ENCODE measurements around the gene SLC1A3.

SLC1A3 gene

GRCh38 chr5:36701085-36701698 is 94.8 kb downstream of the SLC1A3 start:
- Histone ChIP-seq H3K36me3 (no peaks in the 10 kb centered on the region), H3K4me1 (no peaks in the 10 kb centered on the region), H3K27me3 (peaks cover 12% of the 10 kb centered on the region), H3K4me3 (ENCODE audit: low read depth, low read length) (no peak overlapping the region), H3K9me3 (no peaks in the 10 kb centered on the region)
- TF ChIP-seq, protein P1, sequence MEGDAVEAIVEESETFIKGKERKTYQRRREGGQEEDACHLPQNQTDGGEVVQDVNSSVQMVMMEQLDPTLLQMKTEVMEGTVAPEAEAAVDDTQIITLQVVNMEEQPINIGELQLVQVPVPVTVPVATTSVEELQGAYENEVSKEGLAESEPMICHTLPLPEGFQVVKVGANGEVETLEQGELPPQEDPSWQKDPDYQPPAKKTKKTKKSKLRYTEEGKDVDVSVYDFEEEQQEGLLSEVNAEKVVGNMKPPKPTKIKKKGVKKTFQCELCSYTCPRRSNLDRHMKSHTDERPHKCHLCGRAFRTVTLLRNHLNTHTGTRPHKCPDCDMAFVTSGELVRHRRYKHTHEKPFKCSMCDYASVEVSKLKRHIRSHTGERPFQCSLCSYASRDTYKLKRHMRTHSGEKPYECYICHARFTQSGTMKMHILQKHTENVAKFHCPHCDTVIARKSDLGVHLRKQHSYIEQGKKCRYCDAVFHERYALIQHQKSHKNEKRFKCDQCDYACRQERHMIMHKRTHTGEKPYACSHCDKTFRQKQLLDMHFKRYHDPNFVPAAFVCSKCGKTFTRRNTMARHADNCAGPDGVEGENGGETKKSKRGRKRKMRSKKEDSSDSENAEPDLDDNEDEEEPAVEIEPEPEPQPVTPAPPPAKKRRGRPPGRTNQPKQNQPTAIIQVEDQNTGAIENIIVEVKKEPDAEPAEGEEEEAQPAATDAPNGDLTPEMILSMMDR (IDR thresholded peaks at IDR 0.05; ENCODE audit: low read depth, low read length), result no peak
- no peak for DNase-seq

DNA sequence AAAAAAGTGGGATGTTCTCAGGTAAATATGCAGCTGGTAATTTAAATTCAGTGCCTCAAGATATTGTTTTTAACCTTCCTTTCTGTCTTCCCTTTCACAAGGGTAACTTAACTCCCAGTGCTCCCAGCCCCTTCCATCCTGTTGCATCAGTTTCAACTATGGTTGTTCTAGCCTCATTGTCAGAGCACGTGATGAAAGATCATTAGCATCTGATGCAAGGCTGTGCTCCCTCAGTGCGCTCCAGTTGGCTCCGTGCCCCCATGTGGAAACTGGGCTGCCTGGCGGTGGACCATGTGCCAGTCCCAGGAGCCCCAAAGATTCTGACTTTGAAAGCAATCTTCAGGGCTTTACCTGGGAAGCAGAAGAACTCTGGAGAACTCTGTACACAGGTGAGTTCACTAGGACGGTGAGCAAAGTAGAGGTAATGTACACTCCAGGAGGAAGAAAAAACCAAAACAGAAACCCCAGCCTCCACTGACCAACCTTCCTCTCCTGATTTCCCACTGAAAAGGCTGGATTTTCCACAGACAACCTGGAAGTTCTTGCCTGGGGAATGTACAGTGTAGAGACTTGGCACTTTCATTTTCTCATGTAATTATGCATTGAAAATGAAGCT is 96.9 kb downstream of the SLC1A3 start:
- Histone ChIP-seq H3K36me3 (no peaks in the 10 kb centered on the region), H3K4me1 (no peaks in the 10 kb centered on the region), H3K9me3 (no peaks in the 10 kb centered on the region), H3K27me3 (peaks cover 12% of the 10 kb centered on the region), H3K4me3 (ENCODE audit: low read depth, low read length) (no peak overlapping the region)
- TF ChIP-seq, protein P1 (IDR thresholded peaks at IDR 0.05; ENCODE audit: low read depth, low read length), result no peak
- no peak for DNase-seq

DNA sequence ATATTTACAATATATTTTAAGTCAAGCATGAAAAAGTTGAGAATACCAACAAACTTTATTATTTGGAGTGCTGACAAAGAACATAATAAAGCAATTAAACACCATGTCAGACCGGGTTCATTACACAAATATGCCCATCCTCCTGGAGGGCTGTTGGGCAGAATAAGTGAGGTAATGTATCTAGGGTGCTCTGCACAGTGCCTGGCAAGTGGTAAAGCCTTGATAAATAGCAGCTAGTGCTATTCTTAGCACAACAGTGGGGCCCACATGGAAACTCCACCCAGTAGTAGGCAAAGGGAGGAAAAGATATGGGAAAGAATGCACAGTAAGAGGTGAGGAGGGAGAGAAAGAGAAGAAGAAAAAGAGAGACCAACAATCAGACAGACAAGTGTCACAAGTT is 97.7 kb downstream of the SLC1A3 start:
- Histone ChIP-seq H3K4me3 (ENCODE audit: low read depth, low read length) (no peak overlapping the region), H3K36me3 (no peaks in the 10 kb centered on the region), H3K9me3 (no peaks in the 10 kb centered on the region), H3K4me1 (no peaks in the 10 kb centered on the region), H3K27me3 (peaks cover 12% of the 10 kb centered on the region)
- DNase-seq, result no peak
- TF ChIP-seq, protein P1 (IDR thresholded peaks at IDR 0.05; ENCODE audit: low read depth, low read length), result no peak

DNA sequence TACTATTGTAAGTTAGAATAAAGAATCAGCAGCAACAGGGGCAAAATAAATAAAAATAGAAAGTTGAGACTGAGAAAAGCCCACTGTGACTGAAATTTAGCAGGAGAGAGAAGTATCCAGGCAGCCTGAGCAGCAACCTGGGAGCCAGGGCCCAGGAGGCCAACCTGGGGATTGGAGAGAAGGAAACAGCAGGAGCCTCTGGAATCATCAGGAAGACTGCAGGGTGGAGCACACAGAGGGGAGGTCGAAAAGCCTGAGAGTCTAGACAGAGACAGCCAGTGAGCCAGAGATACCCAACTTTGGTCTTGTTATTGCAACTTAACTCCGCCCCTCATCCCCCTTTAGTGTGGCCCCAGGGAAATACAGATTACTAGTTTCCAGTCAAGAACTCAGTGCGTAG is 98.6 kb downstream of the SLC1A3 start:
- no peak overlapping the region for H3K4me3 ChIP-seq (ENCODE audit: low read depth, low read length)
- DNase-seq, result no peak
- peaks cover 8% of the 10 kb centered on the region for H3K27me3 ChIP-seq
- TF ChIP-seq, protein P1 (IDR thresholded peaks at IDR 0.05; ENCODE audit: low read depth, low read length), result no peak
- no peaks in the 10 kb centered on the region for H3K4me1 ChIP-seq
- H3K36me3 ChIP-seq, result no peaks in the 10 kb centered on the region
- H3K9me3 ChIP-seq, result no peaks in the 10 kb centered on the region

DNA sequence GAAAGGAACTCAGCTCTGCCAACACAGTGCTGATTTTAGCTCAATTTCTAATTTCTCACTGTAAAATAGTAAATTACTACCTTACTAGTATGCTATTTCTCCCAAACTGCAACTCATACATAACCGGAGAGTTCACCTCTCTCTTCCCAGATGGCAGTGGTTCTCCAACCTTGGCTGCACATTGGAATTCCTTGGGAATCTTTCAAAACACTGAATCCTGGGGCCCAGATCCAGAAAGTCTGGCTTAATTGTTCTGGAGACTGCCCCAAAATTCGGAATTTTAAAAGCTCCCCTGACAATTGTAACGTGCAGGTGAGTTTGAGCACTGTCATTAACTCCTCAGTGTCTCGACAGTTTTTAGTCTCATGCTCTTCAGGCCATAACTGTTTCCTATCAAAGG is 100.3 kb downstream of the SLC1A3 start:
- H3K9me3 ChIP-seq, result no peaks in the 10 kb centered on the region
- H3K36me3 ChIP-seq, result no peaks in the 10 kb centered on the region
- no peak overlapping the region for H3K4me3 ChIP-seq (ENCODE audit: low read depth, low read length)
- TF ChIP-seq, protein P1 (IDR thresholded peaks at IDR 0.05; ENCODE audit: low read depth, low read length), result no peak
- H3K4me1 ChIP-seq, result no peaks in the 10 kb centered on the region
- peaks cover 2% of the 10 kb centered on the region for H3K27me3 ChIP-seq
- DNase-seq, result no peak

- no peak overlapping the region for H3K4me3 ChIP-seq (ENCODE audit: low read depth, low read length)
- H3K27me3 ChIP-seq, result peaks cover 8% of the 10 kb centered on the region
- DNase-seq, result no peak
- no peaks in the 10 kb centered on the region for H3K4me1 ChIP-seq
- H3K9me3 ChIP-seq, result no peaks in the 10 kb centered on the region
- TF ChIP-seq, protein P1 (IDR thresholded peaks at IDR 0.05; ENCODE audit: low read depth, low read length), result no peak
- H3K36me3 ChIP-seq, result no peaks in the 10 kb centered on the region
Measured at GRCh38 chr5:36708996-36709395, 102.6 kb downstream of the SLC1A3 start.
